H9 (cell line): ENCODE measurements around the gene SPPL3. TPM values are rescaled to one million over a fixed set of nuclear protein-coding genes. Genes with fewer than 3 reads are reported as not detected.

ENCODE experiments used
- DNase-seq: peaks from one replicate; pipeline ENCODE4 v3.0.0-alpha.2; 2017
- H2AFZ ChIP-seq: one replicate; pipeline ENCODE4 v1.6.1; 2013; ENCODE audit warnings: mild to moderate bottlenecking, low read length, control low read depth, moderate library complexity
- H2AK5ac ChIP-seq: 2 replicates; pipeline ENCODE4 v1.6.1; 2013; ENCODE audit warnings: low read length, control low read depth, mixed read lengths; ENCODE audit not compliant: insufficient read length
- H2BK120ac ChIP-seq: one replicate; pipeline ENCODE4 v1.6.1; 2013; ENCODE audit warnings: low read depth, mild to moderate bottlenecking, low read length, control low read depth, inconsistent platforms; ENCODE audit not compliant: poor library complexity, severe bottlenecking
- H2BK12ac ChIP-seq: 2 replicates; pipeline ENCODE4 v1.6.1; 2013; ENCODE audit warnings: low read length, control low read depth, mixed read lengths, low read depth; ENCODE audit not compliant: insufficient read length
- H2BK15ac ChIP-seq: 2 replicates; pipeline ENCODE4 v1.6.1; 2013; ENCODE audit warnings: low read depth, low read length, control low read depth
- H2BK20ac ChIP-seq: one replicate; pipeline ENCODE4 v1.6.1; 2013; ENCODE audit warnings: low read depth, mild to moderate bottlenecking, low read length, control low read depth, inconsistent platforms; ENCODE audit not compliant: poor library complexity, severe bottlenecking
- H2BK5ac ChIP-seq: 2 replicates; pipeline ENCODE4 v1.6.1; 2013; ENCODE audit warnings: low read length, control low read depth, mixed read lengths; ENCODE audit not compliant: insufficient read length
- H3K14ac ChIP-seq: 2 replicates; pipeline ENCODE4 v1.6.1; 2013; ENCODE audit warnings: low read length, control low read depth; ENCODE audit not compliant: insufficient read depth
- H3K18ac ChIP-seq: 2 replicates; pipeline ENCODE4 v1.6.1; 2013; ENCODE audit warnings: low read depth, mild to moderate bottlenecking, mixed read lengths, low read length, control low read depth; ENCODE audit not compliant: insufficient read length
- H3K23ac ChIP-seq: 2 replicates; pipeline ENCODE4 v1.6.1; 2013; ENCODE audit warnings: low read length, control low read depth, mixed read lengths, low read depth; ENCODE audit not compliant: insufficient read length
- H3K23me2 ChIP-seq: 2 replicates; pipeline ENCODE4 v1.6.1; 2013; ENCODE audit warnings: low read depth, mild to moderate bottlenecking, mixed read lengths, low read length, control low read depth; ENCODE audit not compliant: insufficient read length, poor library complexity, severe bottlenecking
- H3K27ac ChIP-seq: 2 replicates; pipeline ENCODE4 v1.5.1; 2013; ENCODE audit warnings: low read length, control low read depth, mixed read lengths, low read depth; ENCODE audit not compliant: insufficient read length
- H3K27me3 ChIP-seq: 2 replicates; pipeline ENCODE4 v1.6.1; 2013; ENCODE audit warnings: low read length, control low read depth, inconsistent platforms; ENCODE audit not compliant: insufficient read depth
- H3K4ac ChIP-seq: 2 replicates; pipeline ENCODE4 v1.6.1; 2013; ENCODE audit warnings: low read depth, mild to moderate bottlenecking, control low read depth, inconsistent platforms, low read length, moderate library complexity
- H3K4me1 ChIP-seq: 2 replicates; pipeline ENCODE4 v1.6.1; 2013; ENCODE audit warnings: low read length, control low read depth, inconsistent platforms; ENCODE audit not compliant: insufficient read depth
- H3K4me2 ChIP-seq: 2 replicates; pipeline ENCODE4 v1.6.1; 2013; ENCODE audit warnings: low read length, control low read depth, mixed read lengths; ENCODE audit not compliant: insufficient read length, insufficient read depth
- H3K56ac ChIP-seq: 2 replicates; pipeline ENCODE4 v1.6.1; 2013; ENCODE audit warnings: low read depth, mild to moderate bottlenecking, mixed read lengths, low read length, control low read depth; ENCODE audit not compliant: insufficient read length
- H3K79me1 ChIP-seq: 2 replicates; pipeline ENCODE4 v1.6.1; 2013; ENCODE audit warnings: low read depth, mild to moderate bottlenecking, moderate library complexity, low read length, control low read depth, inconsistent platforms; ENCODE audit not compliant: insufficient read depth, poor library complexity, severe bottlenecking
- H3K79me2 ChIP-seq: 2 replicates; pipeline ENCODE4 v1.6.1; 2013; ENCODE audit warnings: low read length, control low read depth, inconsistent platforms; ENCODE audit not compliant: insufficient read depth
- H3K9ac ChIP-seq: 2 replicates; pipeline ENCODE4 v1.6.1; 2013; ENCODE audit warnings: low read length, control low read depth, mixed read lengths; ENCODE audit not compliant: insufficient read length; ENCODE audit errors: extremely low read depth
- H3K9me3 ChIP-seq: one replicate; pipeline ENCODE4 v1.6.1; 2013; ENCODE audit warnings: low read depth, low read length, inconsistent platforms; ENCODE audit not compliant: control insufficient read depth
- H3T11ph ChIP-seq: one replicate; pipeline ENCODE4 v1.6.1; 2013; ENCODE audit warnings: mild to moderate bottlenecking, low read length, control low read depth, inconsistent platforms
- H4K20me1 ChIP-seq: one replicate; pipeline ENCODE4 v1.6.1; 2013; ENCODE audit not compliant: control insufficient read depth, insufficient read length, insufficient read depth
- H4K5ac ChIP-seq: 2 replicates; pipeline ENCODE4 v1.6.1; 2013; ENCODE audit warnings: low read depth, mild to moderate bottlenecking, mixed read lengths, low read length, control low read depth; ENCODE audit not compliant: insufficient read length
- H4K8ac ChIP-seq: replicated peaks from 2 replicates; pipeline ENCODE4 v1.6.1; 2013; ENCODE audit warnings: low read length, control low read depth, mixed read lengths, low read depth; ENCODE audit not compliant: insufficient read length
- H4K91ac ChIP-seq: 2 replicates; pipeline ENCODE4 v1.6.1; 2013; ENCODE audit warnings: low read depth, mild to moderate bottlenecking, moderate library complexity, mixed read lengths, low read length, control low read depth; ENCODE audit not compliant: insufficient read length
- H3K27ac Mint-ChIP-seq, 3 experiments: 2 replicates in 2 of 3; 3 replicates in 1 of 3; pipeline ENCODE4 v1.8.0; 2020 to 2021; ENCODE audit warnings: mixed read lengths in 3 of 3, mild to moderate bottlenecking in 1 of 3, moderate library complexity in 1 of 3
- H3K27me3 Mint-ChIP-seq: 2 replicates; pipeline ENCODE4 v1.8.0; 2021; ENCODE audit warnings: low read depth, mild to moderate bottlenecking, moderate library complexity, mixed read lengths
- H3K36me3 Mint-ChIP-seq, 3 experiments: 2 replicates in 2 of 3; 3 replicates in 1 of 3; pipeline ENCODE4 v1.8.0; 2020 to 2021; ENCODE audit warnings: low read depth in 3 of 3, mixed read lengths in 3 of 3; ENCODE audit not compliant: insufficient read depth in 1 of 3
- H3K4me1 Mint-ChIP-seq, 2 experiments: 2 replicates each; pipeline ENCODE4 v1.8.0; 2020; ENCODE audit warnings: mixed read lengths in 2 of 2
- H3K4me3 Mint-ChIP-seq, 2 experiments: 2 replicates in 1 of 2; 3 replicates in 1 of 2; pipeline ENCODE4 v1.8.0; 2020 to 2021; ENCODE audit warnings: mild to moderate bottlenecking in 2 of 2, mixed read lengths in 2 of 2, moderate library complexity in 1 of 2
- H3K9me3 Mint-ChIP-seq, 2 experiments: 2 replicates in 1 of 2; 3 replicates in 1 of 2; pipeline ENCODE4 v1.8.0; 2020; ENCODE audit warnings: mild to moderate bottlenecking in 2 of 2, mixed read lengths in 2 of 2, moderate library complexity in 1 of 2
- WGBS: extraction: QIAGEN DNeasy Blood & Tissue Kit; methylation state at CpG from one replicate; pipeline ENCODE4 v1.1.7; 2013; ENCODE audit warnings: missing lambda C conversion rate, low lambda C conversion rate, mixed read lengths; ENCODE audit not compliant: insufficient read length; ENCODE audit errors: extremely low coverage; 5-methylcytosine and 5-hydroxymethylcytosine counted together
- total RNA-seq: library from RNA; stranded (reverse); gene quantifications from 2 replicates; pipeline ENCODE4 v1.2.1, GENCODE V29; 2021
- TF ChIP-seq, protein P1 (sequence below): fragments of 200-600 bp; sonication (generic); conservative IDR thresholded peaks from 3 replicates; pipeline ENCODE4 v1.8.0; 2021; ENCODE audit warnings: antibody characterized with exemption, mild to moderate bottlenecking

SPPL3 gene
- total RNA-seq, 1 experiment from 2014 or later = 46.3 TPM

- Histone ChIP-seq H3K23ac (no peak overlapping the region), H4K5ac (no peak overlapping the region), H2BK5ac (no peak overlapping the region), H4K20me1 (no peaks in the 10 kb centered on the region), H2BK20ac (no peak overlapping the region), H2AFZ (no peak overlapping the region), H2BK120ac (no peak overlapping the region), H2BK15ac (no peak overlapping the region), H2BK12ac (no peak overlapping the region), H3K9ac (no peak overlapping the region), H3K18ac (no peak overlapping the region), H3K4ac (no peak overlapping the region), H3K4me2 (no peak overlapping the region), H3K9me3 (no peaks in the 10 kb centered on the region), H3K27me3 (no peaks in the 10 kb centered on the region), H3K23me2 (no peaks in the 10 kb centered on the region), H2AK5ac (no peak overlapping the region), H3T11ph (no peak overlapping the region), H4K91ac (no peak overlapping the region), H3K56ac (no peak overlapping the region), H3K79me1 (no peaks in the 10 kb centered on the region), H3K79me2 (peaks cover 3% of the 10 kb centered on the region; the same call in 1 of the 2 replicates), H4K8ac (no peak overlapping the region), H3K4me1 (no peaks in the 10 kb centered on the region), H3K27ac (no peak overlapping the region), H3K14ac (no peak overlapping the region)
- Mint-ChIP-seq H3K27me3 (no peaks in the 10 kb centered on the region), H3K27ac (peak overlapping the region in 1 of 3 experiments; percentile 31; a peak in 2 of 7 replicates), H3K36me3 (peaks cover 0 to 9% (median 4%) of the 10 kb centered on the region in 3 experiments; a peak in 5 of 7 replicates), H3K4me3 (no peak overlapping the region), H3K9me3 (no peaks in the 10 kb centered on the region), H3K4me1 (peaks cover 7 to 11% of the 10 kb centered on the region in 2 experiments)
- no peak for DNase-seq
- no CpG with 5 or more reads among the region's 2 CpGs for WGBS
- TF ChIP-seq, protein P1, sequence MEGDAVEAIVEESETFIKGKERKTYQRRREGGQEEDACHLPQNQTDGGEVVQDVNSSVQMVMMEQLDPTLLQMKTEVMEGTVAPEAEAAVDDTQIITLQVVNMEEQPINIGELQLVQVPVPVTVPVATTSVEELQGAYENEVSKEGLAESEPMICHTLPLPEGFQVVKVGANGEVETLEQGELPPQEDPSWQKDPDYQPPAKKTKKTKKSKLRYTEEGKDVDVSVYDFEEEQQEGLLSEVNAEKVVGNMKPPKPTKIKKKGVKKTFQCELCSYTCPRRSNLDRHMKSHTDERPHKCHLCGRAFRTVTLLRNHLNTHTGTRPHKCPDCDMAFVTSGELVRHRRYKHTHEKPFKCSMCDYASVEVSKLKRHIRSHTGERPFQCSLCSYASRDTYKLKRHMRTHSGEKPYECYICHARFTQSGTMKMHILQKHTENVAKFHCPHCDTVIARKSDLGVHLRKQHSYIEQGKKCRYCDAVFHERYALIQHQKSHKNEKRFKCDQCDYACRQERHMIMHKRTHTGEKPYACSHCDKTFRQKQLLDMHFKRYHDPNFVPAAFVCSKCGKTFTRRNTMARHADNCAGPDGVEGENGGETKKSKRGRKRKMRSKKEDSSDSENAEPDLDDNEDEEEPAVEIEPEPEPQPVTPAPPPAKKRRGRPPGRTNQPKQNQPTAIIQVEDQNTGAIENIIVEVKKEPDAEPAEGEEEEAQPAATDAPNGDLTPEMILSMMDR = no peak
These were observed 89.8 kb downstream of the SPPL3 start for GRCh38 chr12:120814203-120814902.
